Gastrocnemius medialis (tissue), 4 donors: ENCODE data around the gene EMILIN2.

Source experiments
- POLR2A ChIP-seq, 2 donors: fragments of 450-650 bp; IDR thresholded peaks; one replicate each; pipeline ENCODE4 v1.6.1; 2017; ENCODE audit warnings: antibody characterized with exemption in 2 of 2, mild to moderate bottlenecking in 2 of 2, moderate library complexity in 2 of 2
- TF ChIP-seq, protein P1 (sequence below), 5 experiments: fragments of 450-650 bp in 3 of 5; fragments of 200-600 bp in 2 of 5; sonication (generic) in 2 of 5; IDR thresholded peaks in 4 of 5; conservative IDR thresholded peaks in 1 of 5; 1 replicate in 4 of 5; 2 replicates in 1 of 5; pipeline ENCODE4 v1.5.1; 2016 to 2019; ENCODE audit warnings: antibody characterized with exemption in 5 of 5, mild to moderate bottlenecking in 3 of 5, moderate library complexity in 3 of 5

DNA sequence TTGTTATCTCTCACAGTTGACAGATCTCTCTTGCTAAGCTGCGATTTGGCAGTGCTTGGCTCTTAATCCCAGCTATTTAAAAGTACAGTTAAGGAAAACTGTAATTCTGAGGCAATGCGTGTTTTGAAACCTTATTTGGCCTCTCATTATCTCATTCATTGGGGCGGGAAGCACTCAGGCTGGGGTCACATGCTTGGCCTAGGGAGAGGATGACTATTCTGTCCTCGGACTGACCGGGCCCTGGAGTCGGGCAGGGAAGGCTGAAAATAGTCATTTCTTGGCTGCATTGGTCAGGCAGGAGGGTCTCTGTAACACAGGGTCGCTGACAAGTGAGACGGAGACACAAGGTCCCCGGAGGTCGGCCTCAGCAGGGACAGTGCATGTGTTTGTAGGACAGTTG lies 20.2 kb upstream of the EMILIN2 start:
- TF ChIP-seq, protein P1, sequence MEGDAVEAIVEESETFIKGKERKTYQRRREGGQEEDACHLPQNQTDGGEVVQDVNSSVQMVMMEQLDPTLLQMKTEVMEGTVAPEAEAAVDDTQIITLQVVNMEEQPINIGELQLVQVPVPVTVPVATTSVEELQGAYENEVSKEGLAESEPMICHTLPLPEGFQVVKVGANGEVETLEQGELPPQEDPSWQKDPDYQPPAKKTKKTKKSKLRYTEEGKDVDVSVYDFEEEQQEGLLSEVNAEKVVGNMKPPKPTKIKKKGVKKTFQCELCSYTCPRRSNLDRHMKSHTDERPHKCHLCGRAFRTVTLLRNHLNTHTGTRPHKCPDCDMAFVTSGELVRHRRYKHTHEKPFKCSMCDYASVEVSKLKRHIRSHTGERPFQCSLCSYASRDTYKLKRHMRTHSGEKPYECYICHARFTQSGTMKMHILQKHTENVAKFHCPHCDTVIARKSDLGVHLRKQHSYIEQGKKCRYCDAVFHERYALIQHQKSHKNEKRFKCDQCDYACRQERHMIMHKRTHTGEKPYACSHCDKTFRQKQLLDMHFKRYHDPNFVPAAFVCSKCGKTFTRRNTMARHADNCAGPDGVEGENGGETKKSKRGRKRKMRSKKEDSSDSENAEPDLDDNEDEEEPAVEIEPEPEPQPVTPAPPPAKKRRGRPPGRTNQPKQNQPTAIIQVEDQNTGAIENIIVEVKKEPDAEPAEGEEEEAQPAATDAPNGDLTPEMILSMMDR (IDR thresholded peaks at IDR 0.05 in 4 of 5, conservative IDR thresholded peaks at IDR 0.05 in 1 of 5) = no peak
- TF ChIP-seq POLR2A (IDR thresholded peaks at IDR 0.05) = no peak
